GM21447 (cell line): Measurements from ENCODE around the gene NCK1.

Experiments
- ATAC-seq: cut with Tn5 transposase; IDR thresholded peaks from one replicate; pipeline ENCODE4 v1.9.1; 2021; ENCODE audit not compliant: unreplicated experiment

NCK1 gene

DNA sequence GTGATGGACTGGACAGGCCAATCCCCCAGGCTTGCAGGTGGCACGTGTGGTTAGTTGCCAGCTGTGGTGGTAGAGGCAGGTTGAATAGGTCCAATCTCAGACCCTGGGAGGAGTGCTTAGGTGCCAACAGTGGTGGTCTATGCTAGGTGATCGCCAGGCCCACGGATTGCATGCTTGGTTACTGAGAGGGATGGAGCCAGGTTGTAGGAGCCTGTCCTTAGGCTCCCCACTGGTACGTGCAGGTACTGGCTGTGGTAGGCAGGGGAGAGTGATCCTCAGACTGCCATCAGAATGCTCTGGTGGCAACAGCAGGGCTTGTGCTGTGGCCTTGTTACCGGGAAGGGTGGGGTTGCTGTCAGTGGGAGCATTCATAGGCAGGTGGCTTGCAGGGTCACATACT is 44.7 kb downstream of the NCK1 start:
- ATAC-seq, result no peak

DNA sequence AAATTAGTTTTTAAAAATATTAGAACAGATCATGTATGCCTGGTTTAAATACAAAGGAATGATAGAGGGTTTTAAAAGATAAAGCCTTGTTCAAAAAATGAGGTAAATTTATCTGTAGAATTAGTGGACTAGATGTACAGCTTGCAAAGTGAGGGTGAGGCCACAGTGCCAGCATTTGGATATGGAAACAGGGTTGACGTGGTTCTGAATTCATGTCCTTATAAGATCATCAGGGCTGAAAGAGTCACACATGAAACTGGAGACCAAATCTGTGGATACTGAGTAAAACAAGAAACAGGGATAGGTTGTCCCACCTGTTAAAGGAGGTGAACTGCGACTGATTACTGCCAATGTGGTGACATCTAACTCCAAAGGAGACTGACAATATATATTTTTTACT is 46.3 kb downstream of the NCK1 start:
- ATAC-seq, result no peak

DNA sequence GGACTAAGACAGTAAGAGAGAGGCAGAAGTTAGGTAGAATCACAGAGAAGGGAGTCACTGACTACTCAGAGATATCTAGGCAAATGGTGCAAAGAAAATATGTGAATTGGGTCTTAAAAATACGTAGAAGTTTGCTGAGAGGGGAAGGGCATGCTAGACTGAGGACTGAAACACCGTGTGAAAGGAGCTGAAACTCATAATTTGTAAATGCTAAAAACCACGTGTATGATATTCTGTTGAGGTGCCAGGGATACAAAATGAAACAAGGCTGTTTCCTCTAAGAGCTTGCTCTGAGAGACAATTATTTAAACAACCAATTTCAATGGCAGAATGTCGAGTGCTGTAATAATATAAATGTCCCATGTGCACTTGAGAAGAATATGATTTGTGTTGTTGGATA is 47.2 kb downstream of the NCK1 start:
- no peak for ATAC-seq

DNA sequence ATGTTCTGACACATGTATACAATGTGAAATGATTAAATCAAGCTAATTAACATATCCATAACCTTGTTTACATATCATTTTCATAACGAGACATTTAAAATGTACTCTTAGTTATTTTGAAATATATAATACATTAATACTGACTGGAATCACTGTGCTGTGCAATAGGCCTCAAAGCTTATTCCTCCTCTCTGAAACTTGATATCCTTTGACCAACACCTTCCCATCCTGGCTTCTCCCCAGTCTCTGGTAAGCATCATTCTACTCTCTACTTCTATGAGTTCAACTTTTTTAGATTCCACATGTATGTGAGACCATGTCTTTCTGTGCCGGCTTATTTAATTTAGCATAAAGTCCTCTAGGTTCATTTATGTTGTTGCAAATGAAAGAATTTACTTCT is 48.7 kb downstream of the NCK1 start:
- ATAC-seq, result no peak

DNA sequence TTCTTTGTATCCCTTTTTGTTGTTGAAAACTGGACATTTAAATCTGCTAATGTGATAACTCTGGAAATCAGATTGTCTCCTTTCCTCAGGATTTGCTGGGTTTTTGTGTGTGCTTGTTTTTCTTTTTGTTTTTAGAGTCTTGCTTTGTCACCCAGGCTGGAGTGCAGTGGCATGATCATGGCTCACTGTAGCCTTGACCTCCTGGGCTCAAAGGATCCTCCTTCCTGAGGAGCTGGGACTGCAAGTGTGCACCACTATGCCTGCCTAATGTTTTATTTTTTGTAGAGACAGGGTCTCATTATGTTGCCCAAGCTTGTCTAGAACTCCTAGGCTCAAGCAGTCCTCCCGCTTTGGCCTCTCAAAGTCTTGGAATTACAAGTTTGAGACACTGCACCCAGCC is 51.2 kb downstream of the NCK1 start:
- ATAC-seq, result no peak

- ATAC-seq, result no peak
Observed at GRCh38 chr3:136914739-136915138, 52.7 kb downstream of the NCK1 start.

GRCh38 chr3:136916223-136916622 is 54.2 kb downstream of the NCK1 start:
- no peak for ATAC-seq

DNA sequence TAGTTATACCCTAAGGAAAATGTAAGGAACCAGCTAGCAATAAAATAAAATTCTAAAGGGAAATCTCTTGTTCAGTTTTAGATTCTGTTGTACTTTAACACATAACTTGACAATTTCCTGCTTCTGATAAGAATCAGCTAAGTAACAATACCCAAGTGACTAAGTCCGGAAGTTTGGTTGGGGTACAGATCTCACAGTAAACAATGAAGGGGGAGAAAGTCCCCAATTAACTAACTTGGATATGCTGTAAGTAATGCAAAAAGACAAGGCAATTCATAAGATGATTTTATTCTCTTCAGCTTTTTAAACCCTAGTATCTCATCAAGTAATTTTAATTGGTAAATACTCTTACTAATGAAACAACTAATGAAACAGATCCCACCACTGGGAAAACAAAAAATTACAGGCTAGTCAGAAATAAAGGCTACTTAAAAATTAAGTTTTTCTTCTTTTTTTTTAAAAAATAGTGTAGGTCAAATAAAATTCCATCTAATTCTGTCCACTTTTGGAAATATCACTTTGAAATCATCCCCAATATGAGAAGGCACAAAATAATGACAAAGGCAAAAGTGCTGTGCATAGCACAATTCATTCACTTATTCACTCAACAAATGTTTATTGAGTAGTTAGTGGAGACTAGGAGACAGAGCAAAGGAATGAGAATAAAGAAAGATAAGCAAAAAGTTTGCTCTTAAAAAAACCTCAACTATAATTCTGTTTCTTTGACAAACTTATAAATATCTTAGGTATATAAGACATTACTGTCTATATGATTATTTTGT is 58.0 kb downstream of the NCK1 start:
- ATAC-seq, result peak; percentile 65

DNA sequence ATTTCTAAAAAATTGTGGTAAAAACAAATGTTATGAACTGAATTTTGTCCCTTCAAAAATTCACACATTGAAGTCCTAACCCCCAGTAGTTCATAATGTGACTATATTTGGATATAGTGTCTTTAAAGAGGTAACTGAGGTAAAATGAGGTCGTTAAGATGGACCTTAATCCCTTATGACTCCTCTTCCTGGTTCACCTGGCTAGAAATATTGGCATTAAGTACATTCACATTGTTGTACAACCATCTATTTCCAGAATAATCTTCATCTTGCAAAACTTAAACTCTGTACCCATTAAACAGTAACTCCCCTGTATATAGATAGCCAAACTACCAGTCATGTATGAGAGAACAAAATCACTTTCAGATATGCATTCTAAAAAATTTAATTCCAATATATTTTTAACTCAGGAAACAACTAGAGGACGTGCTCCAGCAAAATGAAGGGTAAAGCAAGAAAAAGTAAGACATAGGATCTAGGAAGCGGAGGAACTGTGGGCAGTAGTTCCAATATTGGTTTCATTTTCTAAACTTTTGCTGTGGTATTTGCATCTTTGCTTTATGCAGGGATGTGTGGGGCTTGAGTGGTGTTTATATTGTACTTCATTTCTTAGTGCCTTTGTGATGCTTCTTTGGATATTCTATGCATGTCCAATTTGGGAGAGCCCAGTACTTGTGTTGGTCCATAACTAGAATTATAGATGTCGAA is 59.0 kb downstream of the NCK1 start:
- no peak for ATAC-seq

- ATAC-seq, result no peak
Observed at GRCh38 chr3:136925425-136926190, 63.6 kb downstream of the NCK1 start.

GRCh38 chr3:136928240-136928639 is 66.2 kb downstream of the NCK1 start:
- no peak for ATAC-seq

DNA sequence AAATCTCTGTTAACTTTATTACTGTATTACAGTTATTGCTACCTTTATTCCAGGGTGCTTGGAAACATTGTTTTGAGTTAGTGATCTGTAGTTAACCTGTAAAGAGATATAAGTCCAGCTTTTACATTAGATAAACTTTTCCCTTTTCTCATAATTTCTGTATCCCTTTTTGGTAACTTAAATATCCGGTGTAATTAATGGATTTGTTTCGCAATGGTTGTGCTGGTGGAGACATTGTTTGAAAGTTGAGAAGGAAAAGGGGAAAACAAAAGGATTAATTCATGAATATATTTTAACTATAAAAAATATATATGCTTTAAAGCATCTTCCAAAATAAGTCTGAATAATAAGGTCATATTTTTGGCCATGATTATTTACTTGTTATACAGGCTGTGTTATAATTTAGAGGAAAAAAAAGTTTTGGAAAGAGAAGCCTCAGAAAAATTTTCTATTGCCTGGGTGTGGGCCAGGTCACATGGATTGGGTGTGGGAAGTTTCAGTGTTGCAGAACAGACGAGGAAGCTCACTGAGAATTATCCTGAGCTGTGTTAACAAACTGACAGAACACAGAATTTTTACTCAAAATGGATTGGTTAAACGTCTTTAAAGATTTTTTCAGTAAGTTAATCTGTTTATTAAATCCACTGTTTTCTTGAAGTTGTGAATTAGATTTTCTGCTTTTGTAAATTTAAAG is 68.1 kb downstream of the NCK1 start:
- no peak for ATAC-seq

GRCh38 chr3:136931606-136932005 is 69.6 kb downstream of the NCK1 start:
- no peak for ATAC-seq

DNA sequence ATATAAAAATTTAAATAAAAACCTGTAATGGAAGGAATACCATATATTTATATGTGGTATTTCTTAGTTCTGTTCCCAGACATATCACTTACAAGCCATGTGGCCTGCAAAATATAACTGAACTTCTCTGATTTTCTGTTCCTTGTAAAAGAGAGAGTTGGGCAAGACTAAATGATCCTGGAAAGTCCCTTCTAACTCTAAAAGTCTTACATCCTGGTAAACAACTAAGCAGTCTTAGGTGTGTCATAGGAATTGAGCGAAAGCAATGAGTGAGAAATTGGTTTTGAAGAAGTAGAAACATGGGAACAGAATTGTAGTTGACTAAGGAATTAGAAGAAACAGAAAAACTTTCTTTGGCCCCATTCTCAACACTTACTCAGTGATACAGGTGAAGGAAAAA is 70.5 kb downstream of the NCK1 start:
- peak; percentile 52 for ATAC-seq

GRCh38 chr3:136932978-136933772 is 71.2 kb downstream of the NCK1 start:
- ATAC-seq, result peak; percentile 31

DNA sequence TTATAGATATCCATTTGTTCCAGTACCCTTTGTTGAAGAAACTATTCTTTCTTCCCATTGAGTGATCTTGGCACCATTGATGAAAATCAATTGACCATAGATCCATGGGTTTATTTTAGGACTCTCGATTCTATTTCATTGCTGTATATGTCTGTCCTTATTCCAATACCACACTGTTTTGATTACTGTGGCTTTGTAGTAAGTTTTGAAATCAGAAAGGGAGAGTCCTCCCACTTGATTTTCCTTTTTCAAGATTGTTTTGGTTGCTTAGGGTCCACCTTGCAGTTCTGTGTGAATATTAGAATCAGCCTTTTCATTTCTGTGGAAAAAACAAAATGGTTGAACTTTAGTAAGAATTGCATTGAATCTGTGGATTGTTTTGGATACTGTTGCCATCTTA is 75.2 kb downstream of the NCK1 start:
- no peak for ATAC-seq

- ATAC-seq, result no peak
Observed at GRCh38 chr3:136937851-136938250, 75.8 kb downstream of the NCK1 start.

- no peak for ATAC-seq
Observed at GRCh38 chr3:136938334-136938733, 76.3 kb downstream of the NCK1 start.

GRCh38 chr3:136939489-136939888 is 77.5 kb downstream of the NCK1 start:
- ATAC-seq, result no peak

DNA sequence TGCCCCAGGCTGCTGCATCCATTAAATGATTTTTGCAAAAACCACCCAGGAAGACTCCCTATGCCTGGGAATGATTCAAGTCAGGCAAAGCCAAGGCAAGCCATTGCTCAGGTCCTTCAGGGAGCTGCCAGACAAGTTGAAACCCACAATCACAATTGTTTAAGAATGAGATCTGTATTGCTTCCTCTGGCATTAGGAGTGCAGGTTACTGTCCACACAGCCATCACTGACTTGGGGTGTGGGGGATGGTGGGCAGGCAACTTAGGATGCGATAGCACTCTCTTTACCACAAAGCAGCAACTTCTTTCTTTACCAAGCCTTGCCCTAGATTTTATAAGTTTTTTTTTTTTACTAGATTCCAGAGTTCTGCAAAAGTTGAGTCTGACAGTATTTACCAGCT is 80.8 kb downstream of the NCK1 start:
- no peak for ATAC-seq
